Endothelial cell (in vitro differentiated cells): ENCODE results near the gene FOXC1. TPM values are rescaled to one million over a fixed set of nuclear protein-coding genes. Genes with fewer than 3 reads are reported as not detected.

Experiments used
- DNase-seq: peaks from one replicate; pipeline ENCODE4 v3.0.0; 2021; ENCODE audit warnings: low spot score
- H3K27ac Mint-ChIP-seq: one replicate; pipeline ENCODE4 v1.8.0; 2021; ENCODE audit warnings: mixed read lengths, inconsistent platforms; ENCODE audit not compliant: unreplicated experiment
- H3K27me3 Mint-ChIP-seq: one replicate; pipeline ENCODE4 v1.8.0; 2021; ENCODE audit warnings: mild to moderate bottlenecking, moderate library complexity, mixed read lengths, inconsistent platforms; ENCODE audit not compliant: unreplicated experiment
- H3K36me3 Mint-ChIP-seq: one replicate; pipeline ENCODE4 v1.8.0; 2021; ENCODE audit warnings: mild to moderate bottlenecking, low read depth, mixed read lengths, inconsistent platforms; ENCODE audit not compliant: unreplicated experiment
- H3K4me1 Mint-ChIP-seq: one replicate; pipeline ENCODE4 v1.8.0; 2021; ENCODE audit warnings: mild to moderate bottlenecking, mixed read lengths, inconsistent platforms; ENCODE audit not compliant: unreplicated experiment
- H3K4me3 Mint-ChIP-seq: one replicate; pipeline ENCODE4 v1.8.0; 2021; ENCODE audit warnings: mild to moderate bottlenecking, mixed read lengths, inconsistent platforms; ENCODE audit not compliant: unreplicated experiment
- H3K9me3 Mint-ChIP-seq: one replicate; pipeline ENCODE4 v1.8.0; 2021; ENCODE audit warnings: mixed read lengths, inconsistent platforms; ENCODE audit not compliant: unreplicated experiment
- CTCF ChIP-seq: fragments of 200-600 bp; sonication (generic); IDR thresholded peaks from one replicate; pipeline ENCODE4 v1.5.0; 2021; ENCODE audit warnings: antibody characterized with exemption; ENCODE audit not compliant: unreplicated experiment
- total RNA-seq: library from RNA; stranded (reverse); fragmentation: NEBNext Ultra II Directional; extraction: Animal tissue kit (Norgen Biotek cat#: 25700); gene quantifications from one replicate; pipeline ENCODE4 v1.2.1, GENCODE V29; 2021; ENCODE audit not compliant: unreplicated experiment

The FOXC1 gene
- total RNA-seq, 1 donor from 2014 or later, result 112 TPM

- DNase-seq, result no peak
- H3K4me1 Mint-ChIP-seq, result peaks cover 16% of the 10 kb centered on the region
- H3K9me3 Mint-ChIP-seq, result no peaks in the 10 kb centered on the region
- peaks cover 4% of the 10 kb centered on the region for H3K27me3 Mint-ChIP-seq
- H3K27ac Mint-ChIP-seq, result no peak overlapping the region
- no peak overlapping the region for H3K4me3 Mint-ChIP-seq
- TF ChIP-seq CTCF, result no peak
- H3K36me3 Mint-ChIP-seq, result peaks cover 4% of the 10 kb centered on the region
These were observed 50.1 kb downstream of the FOXC1 start for GRCh38 chr6:1659816-1660215.

- H3K27ac Mint-ChIP-seq, result no peak overlapping the region
These were observed 52.8 kb downstream of the FOXC1 start for GRCh38 chr6:1662534-1662933.

More at GRCh38 chr6:1662534-1662933, 52.8 kb downstream of the FOXC1 start:
- H3K27me3 Mint-ChIP-seq, result peaks cover 7% of the 10 kb centered on the region
- TF ChIP-seq CTCF, result no peak
- H3K36me3 Mint-ChIP-seq, result peaks cover 4% of the 10 kb centered on the region
- no peak overlapping the region for H3K4me3 Mint-ChIP-seq
- DNase-seq, result no peak
- H3K9me3 Mint-ChIP-seq, result no peaks in the 10 kb centered on the region
- peaks cover 14% of the 10 kb centered on the region for H3K4me1 Mint-ChIP-seq

Other genes starting within 250 kb of the FOXC1 start
- not detected for gene FOXF2, start 220.3 kb upstream of the FOXC1 start, total RNA-seq